ENCODE results near the gene TRPC3.

- TF ChIP-seq CTCF (conservative IDR thresholded peaks at IDR 0.05): no peak
- no peak for TF ChIP-seq EZH2 (IDR thresholded peaks at IDR 0.05; ENCODE audit: low read depth)
Observed at GRCh38 chr4:121960818-121961217, 9.0 kb upstream of the TRPC3 start.
